ENCODE measurements around the gene DNAJB13. TPM values are rescaled to one million over a fixed set of nuclear protein-coding genes. Genes with fewer than 3 reads are reported as not detected.

DNAJB13 gene
- total and polyA plus RNA-seq, 12 donors: 0.14 to 0.65 (median 0.34) TPM; not detected in 4

GRCh38 chr11:73944901-73945300 lies 5.9 kb upstream of the DNAJB13 start:
- 76 to 85% (median 79%) methylated on average over 10 of the region's 10 CpGs for WGBS, 4 donors
- Histone ChIP-seq H3K27me3 (no peaks in the 10 kb centered on the region), H3K27ac (no peak overlapping the region), H3K4me1 (replicated peaks in 1 of 2) (no peaks in the 10 kb centered on the region), H3K36me3 (replicated peaks in 1 of 2) (no peaks in the 10 kb centered on the region), H3K4me3 (no peak overlapping the region), H3K9me3 (replicated peaks in 1 of 3) (no peaks in the 10 kb centered on the region)
- no peak for DNase-seq
- intact Hi-C loops (cut with DNase I): no loop called here
- TF ChIP-seq POLR2A (IDR thresholded peaks at IDR 0.05): no peak
- no peak for TF ChIP-seq CTCF (IDR thresholded peaks at IDR 0.05)

DNA sequence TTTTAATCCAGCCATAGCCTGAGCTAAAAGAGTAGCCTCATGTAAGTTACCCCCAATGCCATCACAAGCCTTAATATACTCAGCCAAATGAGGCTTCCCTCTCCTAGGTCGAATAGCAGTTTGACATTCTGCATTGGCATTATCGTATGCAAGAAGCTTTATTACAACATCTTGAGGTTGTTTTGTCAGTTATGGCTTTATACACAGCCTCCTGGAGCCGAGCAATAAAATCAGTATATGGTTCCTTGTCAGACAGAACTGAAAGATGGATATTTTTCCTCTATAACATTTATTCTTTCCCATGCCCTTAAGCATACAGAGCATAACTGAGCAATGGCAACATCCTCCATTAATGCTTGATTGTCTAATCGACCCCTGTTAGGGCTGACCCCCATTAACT lies 5.4 kb upstream of the DNAJB13 start:
- TF ChIP-seq POLR2A (IDR thresholded peaks at IDR 0.05) (no peak), CTCF (IDR thresholded peaks at IDR 0.05) (no peak)
- intact Hi-C loops (cut with DNase I): no loop called here
- Histone ChIP-seq H3K36me3 (replicated peaks in 1 of 2) (no peaks in the 10 kb centered on the region), H3K27ac (no peak overlapping the region), H3K4me3 (no peak overlapping the region), H3K9me3 (replicated peaks in 1 of 3) (no peaks in the 10 kb centered on the region), H3K27me3 (no peaks in the 10 kb centered on the region), H3K4me1 (replicated peaks in 1 of 2) (no peaks in the 10 kb centered on the region)
- no peak for DNase-seq
- WGBS, 4 donors: 53 to 70% (median 59%) methylated on average over 4 of the region's 4 CpGs

GRCh38 chr11:73946798-73947458 lies 3.9 kb upstream of the DNAJB13 start:
- no peaks in the 10 kb centered on the region for H3K9me3 ChIP-seq (replicated peaks in 1 of 3)
- no peaks in the 10 kb centered on the region for H3K27me3 ChIP-seq
- H3K4me1 ChIP-seq (replicated peaks in 1 of 2): no peaks in the 10 kb centered on the region
- TF ChIP-seq POLR2A (IDR thresholded peaks at IDR 0.05) (no peak), CTCF (IDR thresholded peaks at IDR 0.05) (no peak)
- WGBS, 4 donors: 80 to 87% (median 81%) methylated on average over 12 to 13 of the region's 13 CpGs
- no peaks in the 10 kb centered on the region for H3K36me3 ChIP-seq (replicated peaks in 1 of 2)
- intact Hi-C loops (cut with DNase I): no loop called here
- DNase-seq: no peak
- no peak overlapping the region for H3K27ac ChIP-seq
- no peak overlapping the region for H3K4me3 ChIP-seq

- Histone ChIP-seq H3K4me1 (replicated peaks in 1 of 2) (no peaks in the 10 kb centered on the region), H3K36me3 (replicated peaks in 1 of 2) (no peaks in the 10 kb centered on the region), H3K9me3 (replicated peaks in 1 of 3) (no peaks in the 10 kb centered on the region), H3K4me3 (no peak overlapping the region), H3K27me3 (no peaks in the 10 kb centered on the region), H3K27ac (no peak overlapping the region)
- TF ChIP-seq POLR2A (IDR thresholded peaks at IDR 0.05): no peak
- TF ChIP-seq CTCF (IDR thresholded peaks at IDR 0.05): no peak
- WGBS, 4 donors: 70 to 83% (median 80%) methylated on average over 4 of the region's 4 CpGs
- intact Hi-C loops (cut with DNase I): no loop called here
- DNase-seq: peak in 1 of 7 donors; percentile 8
These were observed 1.6 kb upstream of the DNAJB13 start for GRCh38 chr11:73949246-73949645.

All from adrenal gland (tissue), 12 donors.